ENCODE measurements around the gene RAI14.
"Not testable (repeated sequence)": the region's sequence is repeated elsewhere in the genome, so short reads cannot be mapped to it uniquely, and the experiment has no call there.

Gene RAI14

GRCh38 chr5:34701442-34701841 lies 45.3 kb downstream of the RAI14 start:
- DNase-seq: not testable (repeated sequence)

DNA sequence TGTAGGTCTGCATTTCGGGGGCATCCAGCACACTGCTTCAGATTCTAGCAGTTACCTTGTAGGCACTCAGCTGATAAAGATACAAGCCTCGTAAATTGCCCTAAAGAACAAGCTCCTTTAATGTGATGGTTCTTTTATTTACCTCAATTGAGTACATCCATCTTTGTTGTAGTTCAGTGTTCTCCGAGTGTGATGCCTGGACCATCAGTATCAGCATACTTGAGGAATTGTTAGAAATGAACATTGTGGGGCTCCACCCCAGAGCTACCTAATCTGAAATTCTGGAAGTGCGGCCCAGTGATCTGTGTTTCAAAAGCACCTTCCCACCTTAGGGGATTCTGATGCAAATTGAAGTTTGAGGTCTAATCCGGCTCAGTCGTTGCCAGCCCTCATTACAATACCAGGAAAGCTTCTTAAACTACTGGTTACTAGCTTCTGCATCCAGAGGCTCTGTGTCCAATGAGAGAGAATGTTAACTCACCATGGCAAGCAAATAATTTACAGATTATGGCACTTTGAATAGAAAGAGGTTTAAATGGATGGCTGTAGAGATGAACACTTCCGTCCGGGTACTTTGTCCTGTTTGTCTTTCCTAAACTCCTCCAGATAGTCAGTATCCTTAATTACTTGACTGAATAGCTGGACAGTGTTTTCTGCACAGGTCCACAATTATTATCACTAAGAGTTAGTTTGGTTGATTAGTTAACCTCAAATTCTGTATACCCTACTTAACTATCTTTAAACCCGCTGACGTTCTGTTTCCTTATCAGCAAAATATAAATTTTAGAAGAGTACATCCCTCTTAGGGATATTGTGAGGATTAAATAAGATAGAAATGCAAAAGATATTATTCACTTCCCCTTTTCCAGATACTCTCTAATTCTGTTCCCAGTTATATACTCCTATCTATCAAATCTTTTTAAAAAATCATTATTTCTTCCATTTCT lies 47.9 kb downstream of the RAI14 start:
- no peak for DNase-seq

DNA sequence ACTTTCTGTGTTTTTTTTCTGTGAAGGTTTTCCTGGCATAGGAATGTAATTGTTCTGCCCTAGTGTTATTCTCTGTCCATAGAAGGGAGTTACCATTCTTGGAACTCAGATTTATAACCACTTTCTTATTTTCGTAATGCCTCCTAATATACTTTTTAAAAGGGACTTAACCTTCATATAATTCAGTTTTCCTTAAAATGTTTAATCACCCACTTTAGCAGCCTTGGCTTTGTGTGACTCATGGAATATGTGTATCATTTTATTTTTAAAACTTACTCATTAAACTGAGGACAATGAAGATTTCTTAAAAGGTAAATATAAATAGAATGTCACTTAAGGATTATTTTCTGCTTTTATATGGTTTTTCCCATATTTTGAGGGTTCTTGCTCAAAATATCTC lies 50.0 kb downstream of the RAI14 start:
- no peak for DNase-seq

GRCh38 chr5:34707451-34708107 lies 51.5 kb downstream of the RAI14 start:
- DNase-seq: no peak

DNA sequence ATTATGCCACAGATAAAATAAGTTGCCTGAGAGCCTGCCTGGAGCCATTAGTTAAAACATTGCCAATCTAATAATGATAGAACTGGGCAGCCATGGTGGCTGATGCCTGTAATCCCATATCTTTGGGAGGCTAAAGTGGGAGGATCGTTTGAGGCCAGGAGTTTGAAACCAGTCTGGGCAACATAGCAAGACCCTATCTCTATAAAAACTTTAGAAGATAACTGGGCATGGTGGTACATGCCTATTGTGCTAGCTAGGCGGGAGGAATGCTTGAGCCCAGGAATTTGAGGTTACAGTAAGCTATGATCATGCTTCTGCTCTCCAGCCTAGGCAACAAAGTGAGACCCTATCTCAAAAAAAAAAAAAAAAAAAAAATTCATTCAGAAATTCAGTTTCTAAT lies 52.6 kb downstream of the RAI14 start:
- DNase-seq: no peak

DNA sequence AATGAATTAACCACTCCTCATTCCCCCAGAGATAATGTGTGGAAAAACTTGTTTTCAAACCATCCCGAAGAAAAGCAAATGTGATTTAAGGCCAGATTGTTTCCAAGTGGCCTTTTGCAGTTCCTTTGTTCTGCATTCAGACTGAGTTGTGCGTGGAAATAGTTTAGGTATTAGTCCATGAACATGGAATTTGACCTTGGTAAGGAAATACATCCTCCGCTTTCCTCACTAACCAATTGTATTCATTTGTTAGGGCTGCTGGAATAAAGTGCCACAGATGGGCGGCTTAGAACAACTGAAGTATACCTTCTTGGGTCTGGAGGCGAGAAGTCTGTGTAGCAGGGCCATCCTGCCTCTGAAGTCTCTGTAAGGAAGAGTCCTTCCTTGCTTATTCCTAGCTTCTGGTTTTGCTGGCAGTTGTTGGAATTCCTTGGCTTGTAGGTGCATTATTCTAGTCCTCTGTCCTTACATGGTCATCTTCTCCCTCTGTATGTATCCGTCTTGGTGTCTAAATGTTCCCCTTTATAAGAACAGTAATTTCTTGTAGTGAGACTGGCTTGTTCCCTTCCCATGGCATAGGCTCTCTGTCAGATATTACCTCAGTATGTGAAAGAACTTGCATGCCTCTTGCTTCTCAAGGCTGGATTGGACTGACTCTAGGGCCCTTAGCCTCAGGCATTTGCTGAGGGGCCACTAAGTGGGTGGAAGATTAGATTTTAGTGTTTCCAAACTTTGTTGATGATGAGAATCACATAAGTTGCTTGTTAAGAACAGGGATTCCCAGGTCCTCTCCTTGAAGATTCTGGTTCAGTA lies 53.9 kb downstream of the RAI14 start:
- no peak for DNase-seq

GRCh38 chr5:34712565-34712964 lies 56.4 kb downstream of the RAI14 start:
- no peak for DNase-seq

DNA sequence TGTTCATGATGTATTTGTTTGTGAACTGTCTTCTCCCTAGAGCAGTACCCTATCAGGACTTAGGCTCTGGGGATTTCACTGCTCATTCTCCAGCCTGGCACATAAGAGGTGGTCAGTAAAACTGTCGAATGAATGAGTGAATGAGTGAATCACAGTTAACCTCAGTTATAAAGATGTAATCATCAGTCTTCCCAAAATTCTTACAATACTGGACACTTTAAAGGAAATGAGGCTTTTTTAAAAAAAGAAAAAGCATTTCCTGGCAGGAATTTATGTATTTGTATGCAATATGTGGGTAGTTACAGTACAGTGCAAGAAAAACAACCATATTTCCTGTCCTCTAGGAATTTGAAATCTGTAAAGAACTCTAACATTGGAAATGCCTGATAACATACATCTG lies 59.6 kb downstream of the RAI14 start:
- no peak for DNase-seq

- no peak for DNase-seq
Observed at GRCh38 chr5:34716986-34717385, 60.9 kb downstream of the RAI14 start.

- no peak for DNase-seq
Observed at GRCh38 chr5:34717426-34718327, 61.5 kb downstream of the RAI14 start.

GRCh38 chr5:34718516-34718915 lies 62.4 kb downstream of the RAI14 start:
- DNase-seq: no peak

DNA sequence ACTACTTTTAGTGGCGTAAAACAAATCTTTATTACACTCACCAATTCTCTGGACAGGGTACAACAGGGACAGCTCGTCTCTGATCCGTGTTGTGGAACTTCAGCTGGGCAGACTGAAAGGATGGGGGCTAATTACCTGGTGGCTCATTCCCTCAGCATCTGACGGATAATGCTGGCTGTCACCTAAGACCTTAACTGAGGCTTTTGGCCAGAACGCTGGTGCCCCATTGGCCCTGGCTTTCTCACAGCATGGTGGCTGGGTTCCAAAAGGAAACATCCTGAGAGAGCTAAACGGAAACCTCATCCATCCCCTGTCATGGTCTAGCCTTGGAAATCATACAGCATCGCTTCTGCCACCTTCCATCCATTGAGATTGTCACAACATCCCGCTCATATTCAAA lies 62.9 kb downstream of the RAI14 start:
- no peak for DNase-seq

GRCh38 chr5:34721327-34721726 lies 65.2 kb downstream of the RAI14 start:
- no peak for DNase-seq

GRCh38 chr5:34722183-34722582 lies 66.1 kb downstream of the RAI14 start:
- no peak for DNase-seq

DNA sequence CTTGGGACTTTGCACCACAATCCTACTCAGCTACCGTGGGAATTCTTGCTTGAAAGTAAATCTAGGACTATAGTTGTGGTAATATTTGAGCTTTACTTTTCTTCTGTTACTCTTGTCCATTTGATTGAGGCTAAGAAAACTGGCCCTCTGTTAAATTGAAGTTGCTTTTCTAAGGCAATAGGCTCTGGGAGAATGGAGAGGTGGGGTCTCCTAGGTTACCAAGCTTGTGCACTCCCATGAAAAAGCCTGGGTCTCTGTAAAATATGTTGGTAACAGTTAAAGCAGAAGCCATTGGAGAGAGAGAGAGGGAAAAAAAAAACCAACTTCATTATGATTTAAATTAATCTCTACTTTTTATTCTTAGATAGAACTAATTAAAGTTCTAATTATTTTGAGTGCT lies 68.6 kb downstream of the RAI14 start:
- no peak for DNase-seq

DNA sequence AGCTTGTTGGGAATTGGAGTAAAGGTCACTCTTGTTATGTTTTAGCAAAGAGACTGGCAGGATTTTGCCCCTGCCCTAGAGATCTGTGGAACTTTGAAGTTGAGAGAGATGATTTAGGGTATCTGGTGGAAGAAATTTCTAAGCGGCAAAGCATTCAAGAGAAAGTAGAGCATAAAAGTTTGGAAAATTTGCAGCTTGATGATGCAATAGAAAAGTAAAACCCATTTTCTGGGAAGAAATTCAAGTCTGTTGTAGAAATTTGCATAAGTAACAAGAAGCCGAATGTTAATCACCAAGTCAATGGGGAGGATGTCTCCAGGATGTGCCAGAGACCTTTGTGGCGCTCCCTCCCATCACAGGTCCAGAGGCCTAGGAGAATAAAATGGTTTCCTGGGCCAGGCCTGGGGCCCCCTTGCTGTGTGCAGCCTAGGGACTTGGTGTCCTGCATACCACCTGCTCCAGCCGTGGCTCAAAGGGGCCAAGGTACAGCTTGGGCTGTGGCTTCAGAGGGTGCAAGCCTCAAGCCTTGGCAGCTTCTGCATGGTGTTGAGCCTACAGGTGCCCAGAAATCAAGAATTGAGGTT lies 71.1 kb downstream of the RAI14 start:
- DNase-seq: not testable (repeated sequence)

GRCh38 chr5:34728236-34728635 lies 72.1 kb downstream of the RAI14 start:
- no peak for DNase-seq

- no peak for DNase-seq
Observed at GRCh38 chr5:34731435-34732232, 75.5 kb downstream of the RAI14 start.

GRCh38 chr5:34734326-34734725 lies 78.2 kb downstream of the RAI14 start:
- no peak for DNase-seq

DNA sequence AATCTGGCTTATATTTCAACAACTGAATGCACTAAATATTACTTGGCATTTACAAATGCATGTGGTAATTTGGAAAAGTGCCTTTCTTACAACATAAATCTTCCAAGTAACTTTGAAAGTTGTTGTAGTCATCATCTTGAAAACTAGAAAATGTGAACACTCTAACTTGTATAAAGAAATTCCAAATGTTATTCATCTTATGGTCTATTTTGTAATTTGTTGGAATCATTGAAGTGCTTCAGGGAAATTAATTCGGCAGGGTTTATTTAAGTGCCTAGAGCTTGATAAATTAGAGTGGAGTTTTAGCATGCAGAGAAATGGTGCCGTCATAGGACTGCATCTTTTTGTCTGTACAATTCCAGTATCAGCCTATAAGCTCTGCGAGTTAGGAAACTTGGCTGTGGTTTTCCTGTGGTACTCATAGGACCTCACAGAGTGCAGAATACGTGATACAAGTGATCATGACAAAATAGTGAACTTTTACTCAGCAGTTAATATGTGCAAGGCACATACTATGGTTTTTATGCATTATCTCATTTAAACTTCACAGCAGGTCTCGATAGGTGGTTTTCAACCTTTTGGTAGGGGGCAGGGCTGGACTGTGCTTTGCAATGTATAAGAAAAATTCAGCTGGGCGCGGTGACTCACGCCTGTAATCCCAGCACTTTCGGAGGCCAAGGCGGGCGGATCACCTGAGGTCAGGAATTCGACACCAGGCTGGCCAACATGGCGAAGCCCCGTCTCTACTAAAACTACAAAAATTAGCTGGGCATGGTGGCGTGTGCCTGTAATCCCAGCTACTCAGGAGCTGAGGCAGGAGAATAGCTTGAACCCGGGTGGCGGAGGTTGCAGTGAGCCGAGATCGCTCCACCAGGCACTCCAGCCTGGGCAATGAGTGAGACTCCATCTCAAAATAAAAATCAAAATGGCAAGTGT lies 79.6 kb downstream of the RAI14 start:
- no peak for DNase-seq
